Activated naive CD4-positive, alpha-beta T cell treated with anti-CD3 and anti-CD28 coated beads, Interleukin-2, amount 50 U/mL, for 16 hours (primary cell): ENCODE measurements around the gene ANO3.

ENCODE experiments used
- DNase-seq: peaks from one replicate; pipeline ENCODE4 v3.0.0-alpha.2; 2020

Gene ANO3

DNA sequence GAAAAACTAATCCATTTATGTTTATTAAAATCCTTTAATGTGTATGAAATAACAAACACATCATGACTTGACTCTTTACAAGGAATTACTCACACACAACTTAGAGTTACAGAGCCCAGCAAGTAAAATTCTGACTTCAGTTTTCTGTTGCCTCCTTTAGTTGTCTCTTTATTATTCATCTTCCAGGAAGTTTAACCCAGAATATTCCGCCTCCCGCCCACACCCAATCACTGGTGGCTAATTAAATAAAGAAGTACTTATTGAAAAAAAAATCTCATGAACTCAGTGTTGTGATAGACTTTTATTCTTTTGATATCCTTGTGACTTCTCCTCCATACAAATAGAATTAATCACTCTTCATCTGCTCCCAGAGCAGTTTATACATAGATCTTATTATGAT lies 178.2 kb downstream of the ANO3 start:
- DNase-seq, result no peak

GRCh38 chr11:26510756-26511155 lies 178.8 kb downstream of the ANO3 start:
- DNase-seq, result no peak

DNA sequence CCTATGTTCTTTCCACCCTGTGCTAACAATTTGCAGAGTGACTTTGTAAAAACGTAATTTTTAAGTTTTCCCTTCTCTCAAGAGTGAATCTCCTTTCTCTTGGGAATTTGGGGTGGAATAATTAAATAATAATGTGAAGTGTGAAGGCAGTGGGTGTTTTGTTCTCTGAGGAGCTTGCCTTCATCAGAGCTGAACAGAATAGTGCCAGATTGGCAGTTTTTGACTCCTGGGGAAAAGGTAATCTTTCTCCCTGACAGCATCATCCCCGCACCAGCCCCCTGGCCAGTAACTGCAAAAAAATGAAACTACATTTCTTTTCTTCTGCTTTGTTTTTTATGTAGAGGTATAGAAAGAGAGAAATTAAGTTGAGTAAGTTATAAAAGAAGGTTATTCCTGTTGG lies 180.3 kb downstream of the ANO3 start:
- DNase-seq, result no peak

DNA sequence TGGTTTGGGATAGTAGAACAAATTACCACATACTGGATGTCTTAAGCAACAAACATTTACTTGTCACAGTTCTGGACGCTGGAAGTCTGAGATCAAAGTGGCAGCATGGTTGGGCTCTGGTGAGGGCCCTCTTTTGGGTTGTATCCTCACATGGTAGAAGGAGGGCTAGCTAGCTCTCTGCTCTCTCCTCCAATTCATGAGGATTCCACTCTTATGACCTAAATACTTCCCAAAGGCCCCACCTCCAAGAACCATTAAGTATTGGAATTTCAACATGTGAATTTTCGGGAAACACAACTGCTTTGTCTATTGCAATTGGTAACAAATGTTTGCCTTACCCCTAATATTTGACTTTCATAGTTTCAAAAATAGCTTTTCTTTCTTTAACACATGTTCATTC lies 187.5 kb downstream of the ANO3 start:
- no peak for DNase-seq

- DNase-seq, result no peak
Observed at GRCh38 chr11:26522912-26523610, 191.1 kb downstream of the ANO3 start.

DNA sequence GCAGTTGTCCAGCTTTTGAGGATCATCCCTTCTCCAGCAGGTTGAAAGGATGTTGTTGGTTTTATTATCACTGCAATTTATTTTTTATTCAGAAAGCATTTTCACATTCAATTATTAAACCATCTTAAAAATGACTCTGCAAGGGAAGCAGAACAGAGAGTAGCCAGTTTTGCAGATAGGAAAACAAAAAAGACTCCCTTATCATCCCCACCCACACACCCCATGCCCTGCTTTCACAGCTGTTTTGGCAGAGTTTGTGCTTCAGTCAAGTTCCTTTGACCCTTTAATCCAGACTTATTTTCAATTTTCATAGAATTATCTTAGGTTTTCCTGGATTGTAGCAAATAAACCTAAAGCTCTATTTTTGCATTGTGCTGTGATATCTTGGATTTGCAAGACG lies 195.8 kb downstream of the ANO3 start:
- no peak for DNase-seq

GRCh38 chr11:26537341-26537740 lies 205.4 kb downstream of the ANO3 start:
- DNase-seq, result no peak

GRCh38 chr11:26539517-26539916 lies 207.6 kb downstream of the ANO3 start:
- no peak for DNase-seq

- DNase-seq, result no peak
Observed at GRCh38 chr11:26541870-26542269, 209.9 kb downstream of the ANO3 start.

DNA sequence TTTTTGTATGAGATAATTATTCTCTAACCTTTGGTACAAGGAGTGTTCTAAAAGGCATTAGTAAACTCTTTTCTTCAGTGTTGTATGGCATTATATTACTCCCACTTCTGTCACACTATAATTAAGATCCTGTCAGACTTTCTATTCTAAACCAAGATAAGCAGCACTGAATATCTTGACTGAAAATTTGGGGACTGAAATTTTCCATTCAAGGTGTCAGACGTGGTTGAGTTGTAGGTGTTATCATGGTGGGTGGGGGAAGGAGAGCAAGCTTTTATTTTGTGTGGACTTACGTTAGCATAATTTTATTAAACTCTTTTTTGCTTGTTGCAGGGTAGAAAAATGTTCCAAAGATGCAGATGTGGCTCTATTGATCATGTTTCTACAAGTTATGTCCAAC lies 217.2 kb downstream of the ANO3 start:
- no peak for DNase-seq

DNA sequence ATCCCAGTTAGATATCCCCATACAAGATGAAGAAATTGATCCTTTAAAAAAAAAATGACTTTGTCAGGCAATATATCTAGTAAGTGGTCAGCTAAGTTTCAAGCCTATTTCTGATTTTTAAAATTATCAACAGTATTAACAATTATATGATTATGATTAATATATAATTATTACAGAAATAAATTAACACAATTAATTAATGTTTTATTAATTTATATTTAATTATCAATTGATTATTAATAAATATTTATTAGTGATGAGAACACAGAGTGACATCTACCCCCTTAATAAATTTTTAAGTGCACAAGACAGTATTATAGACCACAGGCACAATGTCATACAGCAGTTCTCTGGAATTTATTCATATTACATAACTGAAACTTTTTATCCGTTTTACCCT lies 218.1 kb downstream of the ANO3 start:
- DNase-seq, result no peak

GRCh38 chr11:26551186-26551801 lies 219.4 kb downstream of the ANO3 start:
- DNase-seq, result no peak

- no peak for DNase-seq
Observed at GRCh38 chr11:26553182-26553581, 221.3 kb downstream of the ANO3 start.

GRCh38 chr11:26554455-26554854 lies 222.5 kb downstream of the ANO3 start:
- no peak for DNase-seq

DNA sequence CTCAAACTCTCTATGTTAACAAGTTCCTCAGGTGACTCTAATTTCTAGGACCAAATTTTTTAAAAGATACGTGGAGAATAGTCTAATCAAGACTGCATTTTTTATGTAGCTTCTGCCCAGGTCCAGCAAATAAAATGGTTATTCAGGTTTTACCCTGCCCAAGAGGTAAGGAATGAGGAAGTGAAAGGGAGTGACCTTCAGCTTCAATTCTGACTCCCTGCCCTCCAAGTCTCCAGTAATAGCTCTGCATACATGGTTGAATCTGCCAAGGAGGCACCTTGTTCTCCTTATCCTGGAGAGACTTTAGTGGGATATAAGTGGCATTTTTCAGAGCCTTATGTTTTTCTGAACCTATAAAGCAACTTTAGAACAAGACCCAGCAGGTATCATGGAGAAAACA lies 224.7 kb downstream of the ANO3 start:
- DNase-seq, result no peak

DNA sequence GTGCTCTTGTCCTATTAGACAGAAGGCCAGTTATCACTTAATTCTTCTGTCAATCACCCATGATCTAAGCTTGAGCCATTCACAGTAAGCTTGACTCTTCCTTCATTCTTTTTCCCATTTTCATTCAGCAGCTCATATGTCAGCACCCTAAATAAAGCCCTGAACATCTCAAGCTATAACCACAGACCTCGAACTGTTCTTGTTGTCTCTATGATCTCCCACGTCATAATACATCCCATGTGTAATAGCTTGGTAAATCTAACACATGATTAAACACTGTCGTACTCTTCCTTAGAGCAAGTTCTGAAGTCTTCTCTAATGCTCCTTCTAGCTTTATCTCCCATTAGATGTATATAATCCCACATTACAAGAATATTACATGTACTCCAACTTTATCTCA lies 225.7 kb downstream of the ANO3 start:
- DNase-seq, result no peak

DNA sequence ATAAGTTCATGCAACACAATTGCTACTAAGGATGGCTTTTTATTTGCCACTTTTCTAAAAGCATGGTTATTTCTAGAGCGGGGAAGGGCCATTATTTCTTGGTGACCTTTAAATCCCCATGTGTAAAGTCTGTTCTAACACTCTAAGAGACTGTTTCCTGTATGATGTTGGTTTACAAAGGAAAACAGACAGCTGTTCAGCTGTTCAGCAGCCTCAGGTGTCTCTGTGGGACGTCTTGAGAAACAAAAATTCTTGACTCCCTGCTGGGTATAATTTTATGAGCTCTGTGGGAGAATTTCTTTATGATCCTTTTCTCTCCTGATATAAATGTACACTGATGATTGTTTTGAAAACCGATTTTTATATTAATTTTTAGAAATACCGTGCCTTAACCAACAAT lies 226.3 kb downstream of the ANO3 start:
- DNase-seq, result no peak

DNA sequence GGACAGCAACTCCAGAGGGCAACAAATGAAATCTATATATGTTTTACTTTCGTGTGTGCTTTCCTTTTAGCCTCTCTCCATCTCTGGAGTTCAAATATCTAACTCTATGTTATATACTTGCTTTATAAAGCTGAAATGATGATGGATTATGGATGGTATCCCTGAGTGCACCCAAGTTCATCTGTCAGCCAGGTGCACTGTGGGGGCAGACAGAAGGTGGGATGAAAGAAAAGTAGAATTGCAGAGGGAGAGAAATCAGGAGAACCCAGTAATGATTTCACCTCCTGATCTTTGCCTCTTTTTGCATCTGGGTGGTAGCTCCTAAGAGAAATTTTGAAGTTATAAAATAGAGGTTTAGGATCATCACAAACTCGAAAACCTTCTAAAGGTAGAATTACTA lies 237.7 kb downstream of the ANO3 start:
- DNase-seq, result no peak

- DNase-seq, result no peak
Observed at GRCh38 chr11:26571861-26572654, 240.1 kb downstream of the ANO3 start, which contains the start of gene MUC15. Gene MUC15, minus strand, starts transcription at chr11:26572263. Its CDS starts 5,169 bp downstream, at chr11:26567094.

- no peak for DNase-seq
Observed at GRCh38 chr11:26572770-26573402, 241.0 kb downstream of the ANO3 start.

GRCh38 chr11:26573896-26574295 lies 242.0 kb downstream of the ANO3 start:
- no peak for DNase-seq

DNA sequence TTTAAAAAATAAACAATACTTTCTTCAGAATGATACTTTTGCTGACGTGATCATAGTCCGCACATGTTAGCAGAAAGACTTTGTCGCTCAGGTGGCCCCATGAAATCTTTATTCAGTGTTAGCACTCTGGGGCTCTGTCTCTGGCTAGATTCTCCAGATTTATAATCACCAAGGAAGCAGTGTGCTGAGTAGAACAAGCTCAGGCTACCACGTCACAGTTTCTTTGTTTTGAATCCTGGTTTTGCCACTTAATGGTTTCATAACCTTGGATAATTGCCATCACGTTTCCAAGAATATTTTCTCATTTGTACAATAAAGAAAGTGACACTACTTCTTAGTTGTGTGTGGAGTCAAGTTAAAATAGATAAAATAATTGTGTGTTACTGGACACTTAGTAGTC lies 244.0 kb downstream of the ANO3 start:
- no peak for DNase-seq

- no peak for DNase-seq
Observed at GRCh38 chr11:26578998-26579661, 247.2 kb downstream of the ANO3 start.
